HG02588 (cell line): Measurements from ENCODE around the gene EPB41L2.
"Not testable (repeated sequence)": the region's sequence is repeated elsewhere in the genome, so short reads cannot be mapped to it uniquely, and the experiment has no call there.

Experiments used
- ATAC-seq: cut with Tn5 transposase; IDR thresholded peaks from one replicate; pipeline ENCODE4 v1.9.1; 2021; ENCODE audit warnings: mild to moderate bottlenecking, moderate library complexity; ENCODE audit not compliant: unreplicated experiment

The EPB41L2 gene

DNA sequence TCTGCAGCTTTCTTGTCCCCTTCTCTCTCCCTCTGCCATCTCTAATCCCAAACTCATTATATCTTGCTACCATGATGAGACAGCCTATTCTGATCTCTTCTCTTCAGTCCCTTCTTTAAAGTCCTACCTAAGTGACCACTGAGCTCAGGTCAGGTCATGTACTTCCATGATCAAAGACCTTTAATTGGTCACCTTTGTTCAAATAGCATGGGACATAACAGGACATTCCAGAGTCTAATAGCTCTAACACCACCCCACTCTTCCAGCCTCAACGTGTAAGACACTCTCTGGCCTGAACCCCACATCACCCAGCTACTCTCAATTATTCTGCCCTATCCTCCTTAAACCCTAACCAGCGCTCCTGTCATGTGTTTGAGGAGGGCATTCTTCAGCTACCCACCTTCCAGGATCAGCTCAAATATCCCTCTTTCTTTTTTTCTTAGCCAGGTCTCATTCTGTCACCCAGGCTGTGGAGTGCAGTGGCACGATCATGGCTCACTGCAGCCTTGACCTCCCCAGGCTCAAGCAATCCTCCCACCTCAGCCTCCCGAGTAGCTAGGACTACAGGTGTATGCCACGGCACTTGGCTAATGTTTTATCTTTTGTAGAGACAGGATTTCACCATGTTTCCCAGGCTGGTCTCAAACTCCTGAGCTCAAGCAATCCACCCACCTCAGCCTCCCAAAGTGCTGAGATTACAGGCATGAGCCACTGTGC lies 237.9 kb downstream of the EPB41L2 start:
- no peak for ATAC-seq

DNA sequence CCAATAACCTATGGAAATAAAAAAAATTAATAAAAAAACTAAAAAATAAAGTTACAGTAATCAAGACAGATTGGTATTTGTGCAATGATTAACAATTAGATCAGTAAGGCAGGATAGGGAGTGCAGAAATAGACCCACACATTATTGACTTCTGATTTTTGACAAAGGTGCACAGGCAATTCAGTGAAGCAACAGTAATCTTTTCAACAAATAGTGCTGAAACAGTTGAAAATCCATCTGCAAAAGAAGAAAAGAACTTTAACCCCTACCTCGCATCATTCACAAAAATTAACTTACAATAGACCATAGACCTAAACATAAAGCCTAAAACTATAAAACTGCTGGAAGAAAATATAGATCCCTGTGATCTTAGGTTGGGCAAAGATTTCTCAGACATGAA lies 240.3 kb downstream of the EPB41L2 start:
- no peak for ATAC-seq

DNA sequence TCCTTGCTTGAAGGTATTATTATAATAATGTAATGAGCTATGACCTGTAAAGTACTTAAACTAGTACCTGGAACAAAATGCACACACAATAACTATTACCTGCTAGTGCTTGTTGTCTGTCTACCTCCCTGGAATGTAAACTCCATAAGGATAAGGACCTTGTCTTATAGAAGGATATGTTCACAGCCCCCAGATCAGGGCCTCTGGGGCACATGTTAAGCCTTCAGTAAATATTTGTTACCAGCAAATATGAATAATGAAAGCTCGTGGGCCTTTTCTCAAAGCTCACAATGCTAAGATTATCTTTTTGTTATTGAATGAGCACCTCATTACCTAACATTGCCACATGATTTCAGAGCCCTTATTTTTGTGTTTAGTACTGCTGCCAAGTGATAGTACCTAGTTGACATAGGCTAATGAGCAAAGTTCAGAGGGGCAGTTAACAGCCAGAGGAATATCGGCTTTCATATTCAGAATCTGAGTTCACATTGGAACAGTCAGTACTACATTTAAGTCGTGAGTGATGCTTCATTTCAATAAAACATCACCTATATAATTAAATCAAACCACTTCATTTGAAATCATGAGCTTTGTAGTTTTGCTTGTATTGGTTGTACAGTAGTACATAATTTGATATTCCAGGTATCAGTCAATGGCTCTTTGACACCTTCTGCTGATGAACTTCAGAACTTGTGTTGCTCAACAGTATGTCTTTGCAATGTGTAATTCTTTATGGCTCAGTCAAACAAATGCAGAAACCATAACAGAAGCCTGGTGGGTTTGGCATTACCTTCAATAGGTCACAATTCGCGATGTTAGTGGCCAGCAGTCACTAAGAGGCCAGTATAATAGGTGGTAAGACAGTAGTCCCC lies 247.6 kb downstream of the EPB41L2 start:
- no peak for ATAC-seq

DNA sequence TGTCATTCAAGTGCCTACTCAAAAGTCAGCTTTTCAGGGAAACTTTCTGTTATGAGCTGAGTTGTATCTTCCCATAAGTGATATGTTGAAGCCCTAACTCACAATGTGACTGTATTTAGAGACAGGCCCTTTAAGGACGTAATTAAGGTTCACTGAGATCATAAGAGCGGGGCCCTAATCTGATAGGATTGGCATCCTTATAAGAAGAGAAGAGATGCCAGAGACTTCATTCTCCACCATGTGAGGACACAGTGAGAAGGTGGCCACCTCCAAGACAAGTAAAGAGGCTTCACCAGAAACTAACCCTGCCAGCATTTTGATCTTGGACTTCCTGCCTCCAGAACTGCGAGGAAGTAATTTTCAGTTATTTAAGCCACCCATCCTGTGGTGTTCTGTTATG lies 248.5 kb downstream of the EPB41L2 start:
- no peak for ATAC-seq

DNA sequence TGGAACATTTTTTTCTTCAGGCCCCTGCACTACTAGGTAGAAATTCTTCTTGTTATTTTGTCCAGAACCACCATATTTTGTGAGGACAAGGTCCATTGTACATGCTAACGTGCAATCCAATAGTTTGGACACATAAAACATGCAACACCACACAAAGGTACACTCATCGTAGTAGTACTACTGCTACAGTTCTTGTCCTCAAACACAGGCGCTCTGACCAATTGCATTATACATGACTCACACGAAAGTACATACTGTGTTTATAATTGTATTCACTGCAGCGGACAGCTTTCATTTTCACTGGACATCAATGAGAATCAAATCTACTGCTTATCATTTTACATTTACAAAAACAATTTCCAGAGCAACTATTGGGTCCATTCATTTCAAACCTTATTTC lies 251.1 kb downstream of the EPB41L2 start:
- ATAC-seq: no peak

DNA sequence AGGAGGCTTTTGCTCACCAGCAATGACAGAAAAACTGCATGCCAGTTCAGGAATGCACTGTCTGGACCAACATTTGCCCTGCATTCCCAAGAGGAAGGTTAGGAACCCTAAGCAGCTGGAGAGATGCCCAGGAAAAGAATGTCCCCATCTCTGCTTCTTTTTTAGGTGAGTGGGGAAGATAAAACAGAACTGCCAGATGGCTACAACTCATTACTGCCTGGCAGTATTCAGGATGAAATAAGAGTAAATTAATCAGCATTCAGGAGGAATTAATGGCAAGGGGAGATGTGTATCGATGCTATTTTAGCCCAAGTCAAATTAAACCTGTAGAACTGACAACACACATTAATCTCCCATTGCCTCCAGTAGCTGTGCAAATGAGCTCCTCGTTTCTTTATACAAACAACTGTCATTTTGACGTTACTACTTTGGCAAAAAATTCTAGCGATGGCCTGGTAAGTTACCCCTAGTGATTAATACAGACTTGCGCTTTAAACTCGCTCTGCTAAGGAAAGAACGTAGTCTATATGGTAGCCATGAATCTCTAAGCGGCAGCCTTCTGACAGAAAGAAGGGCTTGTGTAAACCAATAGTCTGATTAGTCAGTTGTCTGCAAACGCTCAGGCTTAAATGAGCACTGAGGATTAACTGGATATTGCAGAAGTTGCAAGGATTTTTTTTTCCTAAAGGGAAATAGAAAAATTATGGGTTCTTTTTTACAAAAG lies 252.6 kb downstream of the EPB41L2 start:
- ATAC-seq: no peak

DNA sequence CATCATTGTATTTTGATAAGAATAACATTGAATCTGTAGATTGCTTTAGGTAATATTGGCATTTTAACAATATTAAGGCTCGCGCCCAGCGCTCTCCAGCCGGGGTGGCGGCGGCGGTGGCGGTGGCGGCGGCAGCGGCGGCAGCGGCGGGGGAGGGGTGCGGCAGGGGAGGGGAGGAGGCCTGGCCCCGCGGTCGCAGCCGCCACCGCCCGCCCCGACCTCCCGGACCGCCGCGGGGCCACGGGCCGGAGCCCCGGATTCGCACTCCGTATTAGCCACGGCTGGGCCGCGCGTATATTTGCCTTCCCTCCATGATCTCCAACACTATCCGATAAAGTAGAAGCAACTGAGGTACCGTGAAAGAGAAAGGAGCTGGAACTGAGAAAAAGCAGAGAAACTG lies 261.7 kb downstream of the EPB41L2 start:
- not testable (repeated sequence) for ATAC-seq

DNA sequence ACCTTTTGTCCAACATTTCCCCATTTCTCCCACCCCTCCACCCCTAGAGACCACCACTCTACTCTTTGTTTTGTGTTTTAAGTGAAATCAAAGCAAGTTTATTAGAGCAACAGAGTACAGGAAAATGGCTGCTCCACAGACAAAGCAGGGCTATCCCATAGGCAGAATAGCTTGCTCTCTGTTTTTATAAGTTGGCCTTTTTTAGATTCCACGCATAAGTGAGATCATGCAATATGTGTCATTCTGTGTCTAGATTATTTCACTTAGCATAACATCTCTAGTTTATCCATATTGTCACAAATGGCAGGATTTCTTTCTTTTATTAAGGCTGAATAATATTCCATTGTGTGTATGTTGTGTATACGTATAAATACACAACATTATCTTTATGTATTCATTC lies 266.0 kb downstream of the EPB41L2 start:
- ATAC-seq: no peak

DNA sequence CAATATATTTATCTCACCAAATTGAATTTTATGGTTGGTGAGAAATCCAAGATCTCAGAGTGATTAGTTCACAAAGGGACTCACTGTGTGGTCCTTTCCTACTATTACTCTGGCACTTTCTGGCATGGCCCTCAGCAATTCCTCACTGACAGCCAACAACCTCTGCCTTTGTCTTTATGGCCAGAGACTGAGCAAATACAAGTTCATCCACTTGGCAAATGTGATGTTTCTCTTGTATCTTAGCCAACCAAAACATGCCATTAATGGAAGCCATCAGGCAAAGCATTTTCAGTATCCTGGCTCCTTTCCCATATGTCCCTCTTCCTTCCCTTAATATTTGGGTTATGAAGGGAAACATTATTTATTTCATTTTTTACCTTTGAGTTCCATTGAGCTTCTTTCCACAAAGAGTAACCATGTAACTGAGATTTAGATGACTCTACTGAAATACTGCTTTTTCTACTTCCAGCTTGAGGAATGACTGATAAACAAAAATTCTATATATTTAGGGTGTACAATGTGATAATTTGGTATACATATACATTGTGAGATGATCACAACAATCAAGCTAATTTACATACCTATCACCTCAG lies 266.6 kb downstream of the EPB41L2 start:
- ATAC-seq: no peak

DNA sequence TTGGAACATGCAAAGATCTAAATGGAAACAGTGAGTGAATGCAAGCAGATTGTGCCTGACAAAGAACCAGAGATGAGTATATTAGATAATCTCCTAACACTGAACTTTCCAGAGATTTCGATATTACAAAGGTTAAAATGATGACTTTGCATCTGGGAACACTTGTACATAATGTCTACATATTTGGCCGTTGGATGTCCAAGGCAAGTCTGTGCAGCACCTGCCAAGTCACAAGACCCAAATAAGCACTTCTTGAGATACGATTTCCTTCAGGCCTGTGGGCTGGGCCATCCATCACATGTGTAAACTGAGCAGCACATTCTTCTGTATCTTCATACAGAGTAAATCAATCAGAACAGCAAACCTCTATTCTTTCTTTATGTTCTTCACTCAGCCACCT lies 268.3 kb downstream of the EPB41L2 start:
- no peak for ATAC-seq

DNA sequence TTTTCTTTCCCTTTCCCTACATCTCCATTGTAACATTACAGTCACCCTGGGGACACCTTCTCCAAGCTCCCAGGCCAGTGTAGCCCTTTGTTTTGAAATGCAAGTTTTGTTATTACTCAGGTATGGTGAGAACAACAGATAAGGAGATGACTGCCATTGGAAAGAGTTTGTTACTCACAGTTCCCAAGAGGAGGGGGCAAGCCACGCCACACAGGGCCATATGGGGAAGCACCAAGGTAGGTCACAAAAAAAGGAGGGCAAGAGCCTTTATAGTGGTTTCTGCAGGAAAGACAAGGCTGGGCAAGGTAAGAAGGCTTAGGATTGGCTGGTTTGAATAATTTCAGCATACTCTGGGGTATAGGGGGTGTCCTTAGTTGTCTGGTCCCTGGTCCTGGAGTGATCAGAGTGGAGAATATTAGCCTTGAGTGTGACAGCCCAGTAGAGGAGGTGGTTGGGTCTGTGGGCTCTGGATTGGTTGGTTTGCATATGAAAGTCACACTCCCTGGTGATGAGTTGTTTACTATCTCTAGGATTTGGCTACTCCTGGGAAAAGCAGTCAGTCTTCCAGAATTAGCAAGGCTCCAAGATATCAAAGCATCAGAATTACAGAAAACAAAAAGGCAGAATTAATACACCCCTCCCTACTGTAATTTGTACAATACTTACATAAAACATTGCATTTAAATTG lies 268.9 kb downstream of the EPB41L2 start:
- no peak for ATAC-seq
